ENCODE measurements around the gene SKAP1.
A peak's percentile ranks its signal among the peaks of the same experiment; 100 is the strongest.
"Not testable (repeated sequence)": the region's sequence is repeated elsewhere in the genome, so short reads cannot be mapped to it uniquely, and the experiment has no call there.

SKAP1 gene

DNA sequence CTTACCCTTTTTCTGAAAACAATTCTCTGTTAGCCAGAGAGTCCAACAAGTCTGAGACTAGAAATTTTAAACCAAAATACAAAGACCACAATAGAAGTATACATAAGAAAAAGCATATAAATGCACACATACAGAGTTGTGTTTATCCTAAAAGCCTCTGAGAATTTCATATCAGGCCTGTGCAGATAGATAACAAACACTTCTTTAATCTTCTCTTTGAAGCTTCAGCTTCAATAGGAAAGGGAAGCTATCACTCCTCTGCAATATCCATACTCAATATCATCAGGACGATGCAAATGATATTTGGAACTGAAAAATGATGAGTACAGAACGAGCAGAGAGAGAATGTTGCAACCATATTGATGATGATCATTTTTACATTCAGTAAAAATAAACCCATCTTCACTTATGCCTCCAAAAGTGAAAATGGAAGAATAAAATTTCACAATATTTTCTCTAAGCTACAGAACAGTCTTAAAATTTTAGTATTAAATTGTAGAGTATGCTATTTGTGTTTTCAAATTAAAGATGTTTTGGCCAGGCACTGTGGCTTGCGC, 61.6 kb downstream of the SKAP1 start:
- no peak for DNase-seq

DNA sequence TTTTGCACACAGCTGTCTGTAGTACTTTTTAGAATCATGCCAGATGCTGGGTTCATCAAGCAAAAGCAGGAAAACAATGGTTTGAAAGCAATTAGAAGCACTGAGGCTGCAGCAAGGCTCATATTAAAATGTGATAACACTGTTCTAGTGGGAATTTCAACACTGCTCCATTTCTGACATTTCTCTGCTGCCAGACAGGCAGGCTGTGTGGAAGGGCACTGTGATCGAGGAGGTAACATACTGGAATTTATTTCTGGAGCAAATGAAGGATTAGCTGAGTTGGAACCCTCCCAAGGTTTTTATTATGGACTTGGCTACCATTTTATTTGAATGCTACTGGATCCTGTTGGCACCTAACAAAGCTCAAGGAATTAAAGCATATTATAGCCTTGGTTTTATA, 66.9 kb downstream of the SKAP1 start:
- DNase-seq: no peak

DNA sequence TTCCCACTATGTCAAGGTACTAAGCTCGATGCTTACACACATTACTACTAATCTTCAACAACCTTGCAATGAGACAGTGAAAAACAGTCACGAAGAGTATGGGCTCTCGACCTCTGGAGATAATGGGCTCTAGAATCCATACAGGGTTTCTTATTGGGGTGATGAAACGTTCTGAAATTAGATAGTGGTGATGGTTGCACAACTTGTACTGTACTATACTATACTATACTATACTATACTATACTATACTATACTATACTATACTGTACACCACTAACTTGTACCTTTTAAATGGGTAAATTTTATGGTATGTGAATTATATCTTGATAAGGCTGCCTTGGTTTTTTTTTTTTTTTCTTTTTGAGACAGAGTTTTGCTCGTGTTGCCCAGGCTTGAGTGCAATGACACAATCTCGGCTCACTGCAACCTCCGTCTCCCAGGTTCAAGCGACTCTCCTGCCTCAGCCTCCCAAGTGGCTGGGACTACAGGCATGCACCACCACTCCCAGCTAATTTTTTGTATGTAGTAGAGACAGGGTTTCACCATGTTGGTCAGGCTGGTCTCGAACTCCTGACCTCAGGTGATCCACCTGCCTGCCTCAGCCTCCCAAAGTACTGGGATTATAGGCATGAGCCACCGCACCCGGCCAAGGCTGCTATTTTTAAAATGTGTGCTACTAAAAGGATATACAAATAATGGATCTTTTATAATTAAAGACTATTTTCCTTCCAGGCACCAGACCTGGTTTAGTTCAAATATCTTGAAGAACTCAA, 69.0 kb downstream of the SKAP1 start:
- not testable (repeated sequence) for DNase-seq

DNA sequence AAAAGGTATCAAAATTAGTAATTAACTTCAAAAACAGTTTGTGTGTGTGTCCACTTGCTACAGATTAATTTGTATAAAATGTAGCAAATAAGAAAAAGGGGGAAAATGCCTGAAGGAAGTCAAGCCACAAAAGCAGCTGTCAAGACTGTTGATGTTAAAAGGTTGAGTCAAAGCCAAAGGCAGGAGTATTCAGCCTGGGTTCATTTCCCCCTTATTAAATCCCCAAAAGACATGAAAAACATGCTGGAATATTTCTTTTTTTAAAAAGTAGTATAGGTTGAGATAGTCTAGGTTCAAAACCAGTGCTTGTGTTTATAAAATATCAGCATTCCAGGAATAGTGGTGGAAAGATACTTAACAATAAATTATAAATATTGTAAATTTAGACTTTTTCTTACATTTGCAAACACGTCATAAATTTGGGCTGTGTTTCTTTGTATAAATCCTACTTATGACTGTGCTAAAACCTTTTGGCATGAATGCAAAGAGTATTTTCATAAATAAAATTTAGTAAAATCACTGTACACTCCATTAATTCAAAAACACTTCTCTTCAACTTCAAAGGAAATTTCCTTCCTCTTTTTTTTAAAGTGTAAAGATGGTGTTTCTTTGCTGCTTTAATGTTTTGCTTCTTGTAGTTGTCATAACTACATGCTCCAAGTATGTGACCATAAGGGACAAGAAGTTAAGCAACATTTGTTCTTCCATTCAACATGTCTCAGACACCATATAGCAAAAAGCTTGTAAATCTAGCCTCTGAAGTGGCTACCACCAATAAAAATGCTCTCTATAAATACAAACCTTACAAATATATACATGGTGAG, 72.0 kb downstream of the SKAP1 start:
- DNase-seq: no peak

DNA sequence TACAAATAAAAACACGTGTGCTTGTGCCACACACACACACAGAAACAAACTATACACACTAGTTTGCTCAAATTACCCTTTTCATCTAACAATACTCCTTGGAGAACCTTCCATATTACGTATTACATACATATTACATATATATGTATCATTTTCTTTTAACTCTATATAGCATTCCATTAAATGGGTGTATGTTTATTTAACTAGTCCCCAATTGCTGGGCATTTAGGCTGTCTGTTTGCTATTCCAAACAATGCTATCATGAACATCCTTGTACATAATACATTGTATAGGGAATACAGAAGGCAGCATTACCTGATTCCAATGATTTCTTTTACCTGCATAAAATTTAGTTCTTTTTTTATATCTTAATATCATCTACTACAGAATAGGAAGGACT, 73.1 kb downstream of the SKAP1 start:
- DNase-seq: no peak

DNA sequence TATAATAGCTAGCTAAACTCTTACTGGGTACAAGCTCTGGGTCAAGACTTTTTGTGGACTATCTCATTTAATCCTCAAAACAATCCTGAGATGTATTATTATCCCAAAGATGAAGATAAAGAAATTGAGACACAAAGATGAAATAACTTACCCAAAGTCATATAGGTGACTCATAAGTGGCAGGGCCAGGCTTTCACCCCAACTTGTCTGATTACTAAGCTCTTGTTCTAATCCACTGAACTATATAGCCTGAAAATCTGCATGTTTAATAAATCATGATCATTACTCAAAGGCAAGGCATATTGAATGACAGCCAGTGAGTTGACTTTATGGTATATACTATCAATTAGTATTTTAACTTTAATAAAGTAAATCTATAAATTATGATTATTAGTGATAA, 77.4 kb downstream of the SKAP1 start:
- no peak for DNase-seq

DNA sequence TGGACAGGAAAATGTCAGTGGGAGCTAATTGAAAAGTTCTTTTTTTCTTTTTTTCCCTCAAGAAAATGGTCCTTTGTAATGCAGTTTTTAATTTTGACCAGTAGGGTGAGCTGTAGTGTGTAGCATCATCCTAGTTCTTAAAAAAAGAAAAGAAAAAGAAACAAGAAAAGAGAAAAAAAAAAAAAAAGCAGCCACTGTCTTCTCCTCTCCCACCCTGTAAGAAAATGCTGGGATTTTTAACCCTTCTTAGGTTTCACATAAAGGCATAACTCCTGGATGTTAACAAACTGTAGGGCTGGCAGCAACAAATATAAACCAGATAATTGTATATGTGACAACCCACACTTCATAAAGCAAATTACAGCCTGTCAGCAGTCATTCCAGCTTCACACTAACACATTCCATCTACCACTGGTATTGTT, 78.1 kb downstream of the SKAP1 start:
- DNase-seq: peak; percentile 30 to 65 (median 53)

DNA sequence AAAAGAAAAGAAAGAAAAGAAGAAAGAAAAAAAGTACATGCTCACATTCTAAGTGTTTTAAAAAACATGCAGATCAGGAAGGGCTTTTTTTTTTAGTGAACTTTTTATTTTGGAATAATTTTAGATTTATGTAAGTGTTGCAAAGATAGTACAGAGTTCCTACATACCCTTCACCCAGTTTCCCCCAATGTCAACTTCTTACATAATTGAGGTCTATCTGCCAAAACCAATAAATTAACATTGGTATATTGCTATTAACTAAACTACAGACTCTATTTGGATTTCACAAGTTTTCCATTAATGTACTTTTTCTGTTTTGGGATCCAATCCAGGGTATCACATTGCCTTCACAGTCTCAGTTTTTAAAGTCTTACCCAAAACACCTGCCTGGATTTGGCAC, 81.7 kb downstream of the SKAP1 start:
- DNase-seq: no peak

DNA sequence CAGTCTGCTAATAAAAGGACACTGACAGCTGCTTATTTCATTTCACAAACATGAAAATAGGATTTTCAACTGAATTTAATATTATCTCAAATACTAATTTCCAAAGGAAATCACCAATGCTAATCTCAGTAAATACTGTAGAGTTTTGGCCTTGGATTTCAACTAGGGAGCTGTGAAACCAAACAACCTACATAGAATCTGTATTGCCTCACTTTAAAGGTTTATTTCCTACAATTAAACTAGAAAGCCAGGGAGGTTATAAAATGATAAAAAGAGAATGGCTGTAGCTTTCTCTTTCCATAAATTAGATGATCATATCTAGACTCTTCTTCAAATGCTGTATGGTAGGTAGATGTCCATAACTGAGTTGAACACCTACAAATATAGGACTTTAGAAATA, 82.8 kb downstream of the SKAP1 start:
- no peak for DNase-seq

DNA sequence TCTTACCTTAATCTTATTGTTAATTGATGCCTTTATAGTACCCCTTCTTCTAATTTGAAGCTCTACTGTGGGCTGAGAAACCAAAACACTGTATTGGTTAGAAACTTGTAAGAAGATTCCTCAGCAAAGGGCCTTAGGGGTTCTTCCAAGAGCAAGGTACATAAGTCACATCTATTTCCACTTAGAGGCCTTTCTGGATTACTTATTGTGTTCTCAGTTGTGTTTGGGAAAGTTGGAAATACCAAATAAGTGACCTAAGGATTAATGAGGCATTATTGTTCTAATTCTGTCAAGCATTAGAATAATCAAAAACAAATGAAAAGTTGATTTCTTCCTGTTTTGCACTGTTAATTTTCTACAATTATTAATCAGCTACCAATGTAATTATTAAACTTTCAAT, 85.8 kb downstream of the SKAP1 start:
- DNase-seq: no peak

DNA sequence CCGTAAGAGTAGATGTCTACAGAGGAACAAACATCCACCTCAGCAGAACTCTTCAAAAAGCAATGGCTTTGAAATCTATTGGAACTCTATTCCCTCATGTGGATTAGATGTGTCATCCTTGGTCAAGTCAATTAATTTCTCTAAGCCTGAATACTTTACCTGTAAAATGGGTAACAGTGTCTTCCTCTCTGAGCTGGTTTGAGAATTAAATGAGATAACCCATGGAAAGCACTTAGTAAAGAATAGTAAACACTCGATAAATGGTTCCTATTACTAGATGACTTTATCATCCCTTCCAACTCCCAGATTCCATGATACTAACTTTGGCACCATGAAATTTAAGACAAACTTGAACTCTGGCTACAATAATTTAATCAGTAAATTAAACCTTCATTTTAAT, 89.1 kb downstream of the SKAP1 start:
- DNase-seq: no peak

DNA sequence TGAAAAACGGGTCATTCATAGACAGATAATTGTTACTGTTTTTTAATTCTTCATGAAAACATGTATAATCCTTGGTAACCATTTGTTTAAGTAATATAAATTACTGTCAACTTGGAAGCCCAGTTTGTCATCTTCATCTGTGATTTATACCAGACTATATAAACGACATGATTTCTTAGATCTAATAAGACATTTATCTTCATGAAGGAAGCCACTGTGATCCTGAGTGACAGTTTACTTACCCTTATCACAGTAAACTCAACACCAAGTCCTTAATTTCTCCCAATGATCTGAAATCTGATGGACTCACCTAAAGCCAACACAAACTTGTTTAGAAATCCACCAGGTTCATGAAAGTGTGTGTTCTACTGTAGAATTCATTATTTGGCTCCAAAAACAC, 91.3 kb downstream of the SKAP1 start:
- DNase-seq: no peak

DNA sequence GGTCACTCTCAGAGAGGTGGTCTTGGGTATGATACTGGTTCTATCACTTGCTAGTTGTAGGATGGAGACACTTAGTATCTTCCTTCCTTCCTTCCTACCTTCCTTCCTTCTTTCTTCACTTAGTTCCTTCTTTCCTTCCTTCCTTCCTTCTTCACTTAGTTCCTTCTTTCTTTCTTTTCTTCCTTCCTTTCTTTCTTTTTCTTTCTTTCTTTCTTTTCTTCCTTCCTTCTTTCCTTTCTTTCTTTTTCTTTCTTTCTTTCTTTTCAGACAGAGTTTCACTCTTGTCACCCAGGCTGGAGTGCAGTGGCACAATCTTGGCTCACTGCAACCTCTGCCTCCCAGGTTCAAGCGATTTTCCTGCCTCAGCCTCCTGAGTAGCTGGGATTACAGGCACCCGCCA, 92.1 kb downstream of the SKAP1 start:
- not testable (repeated sequence) for DNase-seq

DNA sequence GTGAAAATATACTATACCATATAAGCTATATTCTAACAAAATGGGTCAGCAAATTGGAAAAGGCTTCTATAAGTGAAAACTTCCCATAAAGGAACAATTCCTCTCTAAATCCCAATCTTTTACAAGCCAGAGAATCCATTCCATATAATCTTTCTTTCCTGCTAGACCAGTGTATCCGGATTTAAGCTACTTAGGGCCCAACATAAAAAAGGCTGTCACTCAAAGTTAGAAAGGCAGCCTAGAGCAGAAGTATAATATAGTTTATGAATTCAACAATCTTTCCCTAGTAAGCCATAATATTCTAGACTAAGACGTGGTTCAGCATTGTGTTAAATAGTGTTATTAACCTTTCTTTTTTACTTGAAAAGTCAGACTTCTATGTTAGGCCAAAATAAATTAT, 93.0 kb downstream of the SKAP1 start:
- DNase-seq: no peak

DNA sequence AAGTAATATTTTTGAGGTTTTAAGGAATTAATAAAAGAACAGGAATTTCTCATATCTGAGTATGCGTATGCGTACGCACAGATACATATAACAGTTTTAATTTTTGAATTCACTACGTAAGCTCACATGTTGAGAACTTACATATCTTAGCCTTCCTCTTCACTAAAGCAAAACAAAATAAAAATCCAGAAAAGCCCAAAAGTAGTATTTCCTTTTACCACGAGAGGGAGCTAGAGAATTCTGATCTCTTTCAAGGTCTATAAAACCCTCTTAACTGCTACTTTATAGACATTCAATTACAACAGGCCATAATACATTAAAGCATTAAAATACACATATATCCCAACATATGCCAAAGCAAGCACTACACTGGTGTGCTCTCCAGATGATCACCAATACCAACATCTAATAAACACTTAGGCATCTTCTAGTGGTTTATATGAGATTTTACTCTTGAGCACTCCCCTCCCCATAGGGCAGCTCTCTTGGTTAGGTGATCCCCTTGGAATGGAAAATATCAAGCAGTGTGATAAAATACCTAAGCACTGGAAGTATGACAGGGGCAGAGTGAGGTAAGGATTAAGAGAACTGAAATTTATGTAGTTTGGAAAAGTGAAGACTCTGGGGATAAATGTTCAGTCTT, 94.0 kb downstream of the SKAP1 start:
- peak; percentile 60 to 80 (median 72) for DNase-seq

DNA sequence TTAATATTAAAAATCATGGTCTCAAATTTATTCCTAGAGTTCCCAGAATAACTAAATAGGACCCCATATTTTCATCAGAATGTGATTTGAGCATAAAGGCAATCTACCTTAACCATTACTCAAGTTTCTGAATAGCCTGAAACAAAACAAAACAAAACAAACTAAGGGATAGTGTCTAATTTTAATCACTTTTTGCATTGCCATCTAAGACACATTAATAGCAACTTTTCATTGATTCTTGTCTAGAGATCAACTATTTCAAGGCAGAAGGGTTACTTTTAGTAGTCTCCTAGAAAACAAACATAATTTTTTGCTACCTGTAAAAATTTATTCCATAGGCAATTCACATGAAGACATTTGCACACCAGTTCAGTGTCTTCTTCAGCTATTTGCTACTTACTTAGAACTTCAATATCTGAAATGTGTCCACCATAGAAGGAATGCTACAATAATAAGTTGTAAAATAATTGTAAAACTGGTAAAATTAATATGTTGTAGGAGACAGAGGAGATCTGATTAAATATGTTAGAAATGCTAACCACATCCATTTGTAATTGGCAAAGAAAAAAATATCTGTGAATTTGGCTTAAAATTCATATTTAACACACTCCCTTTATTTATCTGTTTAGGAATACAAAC, 94.7 kb downstream of the SKAP1 start:
- DNase-seq: no peak

DNA sequence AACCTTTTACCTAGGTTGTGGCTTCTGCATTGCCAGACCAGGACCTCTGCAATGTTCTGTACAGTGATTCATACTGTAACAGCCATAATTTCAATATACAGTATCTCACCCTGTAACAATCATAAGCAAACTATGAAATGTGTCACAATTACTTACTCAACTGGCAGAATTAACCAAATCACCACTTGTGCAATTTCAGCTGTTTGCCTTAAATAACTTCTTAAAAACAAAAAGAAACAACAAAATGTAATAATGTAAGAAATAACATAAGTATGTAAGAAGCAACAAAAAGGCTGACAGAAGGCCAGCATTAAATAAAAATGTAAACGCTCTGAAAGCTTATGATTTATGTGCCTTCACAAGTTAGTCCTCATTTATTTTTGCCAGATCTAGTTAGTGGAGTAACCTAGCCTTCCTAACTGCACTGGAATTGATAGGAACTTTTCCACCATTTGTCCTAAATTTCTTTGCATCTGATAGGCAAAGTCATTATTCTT, 96.9 kb downstream of the SKAP1 start:
- peak in 1 of 3 donors; percentile 19 for DNase-seq

DNA sequence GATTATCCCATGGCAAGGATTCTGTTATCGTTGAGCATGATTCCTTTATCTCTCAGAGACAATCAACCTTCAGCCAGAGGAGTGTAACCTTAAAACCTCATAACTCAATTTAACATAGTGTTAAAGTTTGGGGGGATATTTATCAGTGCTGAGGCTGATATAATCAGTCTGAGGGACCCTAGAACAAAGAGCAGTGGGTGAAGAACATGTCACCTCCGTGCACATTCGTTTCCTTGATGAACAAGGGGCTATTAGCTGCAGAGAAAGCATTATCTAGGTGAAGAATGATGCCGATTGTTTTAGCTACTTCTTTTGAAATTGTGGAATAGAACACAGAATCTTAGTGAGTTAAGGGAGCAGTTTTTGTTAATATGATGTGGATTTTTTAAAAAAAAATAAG, 99.1 kb downstream of the SKAP1 start:
- DNase-seq: no peak

DNA sequence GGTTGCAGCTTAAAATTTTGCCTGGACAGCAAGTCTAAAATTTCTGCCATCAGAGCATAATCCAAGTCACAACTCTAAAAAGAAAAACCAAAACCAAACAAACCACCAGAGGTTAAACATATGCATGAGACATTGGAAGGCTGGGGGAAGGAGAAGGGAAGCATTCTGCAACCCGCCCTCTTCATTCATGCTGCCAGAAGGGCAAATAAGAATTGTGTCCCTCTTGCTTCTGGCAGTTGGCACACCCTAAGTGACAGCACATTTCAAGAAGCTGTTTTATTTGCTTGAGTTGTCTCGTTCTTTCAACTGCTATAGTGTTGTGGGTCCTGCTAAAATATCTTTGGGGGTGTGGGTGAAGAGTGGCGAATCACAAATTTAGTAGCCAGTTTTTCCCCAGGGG, 99.6 kb downstream of the SKAP1 start:
- no peak for DNase-seq

DNA sequence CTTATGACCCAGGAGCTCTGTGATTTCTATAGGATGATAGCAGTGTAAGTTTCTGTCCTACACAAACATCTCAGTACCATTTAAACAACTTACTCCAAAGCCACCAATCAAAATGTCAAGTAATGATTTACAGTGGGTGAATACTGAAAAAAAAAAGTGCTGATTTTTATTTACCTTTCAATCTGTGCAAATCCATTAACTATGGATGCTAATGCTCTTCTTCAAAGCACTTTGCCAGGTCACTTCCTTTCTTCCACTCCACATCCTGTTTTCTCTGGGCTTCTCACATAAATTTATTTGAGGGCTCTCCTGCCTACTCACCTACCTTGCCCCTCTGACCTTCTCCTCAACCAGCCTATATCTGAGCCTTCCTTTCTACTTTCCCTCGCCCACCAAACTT, 101.6 kb downstream of the SKAP1 start:
- no peak for DNase-seq

DNA sequence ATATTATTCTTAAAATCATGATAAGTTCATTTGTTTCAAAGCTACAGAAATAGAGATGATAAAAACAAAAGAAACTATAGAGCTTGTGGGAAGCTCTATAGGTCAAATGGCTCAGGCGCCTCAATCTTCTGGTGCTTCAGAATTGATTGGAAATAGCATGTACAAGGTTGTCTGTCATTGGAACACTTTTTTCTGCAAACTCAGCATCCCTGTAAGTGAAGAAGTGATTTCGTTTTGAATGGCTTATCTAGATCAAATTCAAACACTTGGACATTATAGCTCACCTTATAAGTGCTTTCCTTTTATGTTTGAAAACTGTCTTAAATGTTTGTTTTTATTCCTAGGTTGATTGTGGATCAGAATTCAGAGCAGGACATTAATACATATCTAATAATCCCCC, 103.7 kb downstream of the SKAP1 start:
- no peak for DNase-seq

DNA sequence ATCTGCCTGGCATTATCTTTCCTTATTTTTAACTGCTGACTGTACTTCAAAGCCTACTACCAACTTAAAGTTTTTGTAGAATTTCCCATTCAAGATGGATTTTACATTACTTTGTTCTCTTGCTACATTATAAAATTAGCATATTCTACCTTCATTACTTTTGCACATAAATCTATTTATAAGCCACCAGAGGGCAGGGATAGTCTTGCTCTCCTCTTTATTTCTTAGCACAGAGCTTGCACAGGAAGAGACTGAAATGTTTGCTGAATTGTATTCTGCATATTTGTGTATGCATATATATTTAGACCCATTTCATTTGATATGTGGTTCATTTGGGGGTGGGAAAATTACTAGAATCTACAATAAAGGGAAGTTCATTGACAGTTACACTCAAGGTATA, 108.0 kb downstream of the SKAP1 start:
- no peak for DNase-seq

DNA sequence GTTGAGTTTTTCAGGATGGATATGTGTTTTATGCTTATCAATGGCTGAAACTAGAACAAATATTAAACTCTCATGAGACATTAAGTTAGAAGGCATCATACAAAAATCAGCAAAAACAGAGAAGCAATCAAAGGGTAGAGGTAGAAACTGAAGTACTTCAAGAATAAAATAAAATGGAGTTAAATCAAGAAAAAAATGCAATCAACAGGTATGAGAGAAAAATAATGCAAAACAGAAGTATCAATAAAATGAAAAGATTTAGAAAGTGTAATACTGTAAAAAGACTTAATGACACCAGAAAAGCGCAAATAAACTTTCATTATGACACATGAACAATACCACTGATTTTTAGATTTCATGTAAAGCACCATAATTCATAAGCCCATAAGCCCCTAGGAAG, 112.3 kb downstream of the SKAP1 start:
- no peak for DNase-seq

Measured in suppressor macrophage treated with lipopolysaccharide for 1 hour (primary cell).